ENCODE data around the gene PRIMPOL.

- TF ChIP-seq GATA2 (IDR thresholded peaks at IDR 0.05; ENCODE audit: low read depth, low read length) (no peak), GATA3 (IDR thresholded peaks at IDR 0.05; ENCODE audit: low read depth, low read length) (no peak)
Observed at GRCh38 chr4:184695178-184695896, 45.8 kb downstream of the PRIMPOL start.
